HG03442 (cell line): Measurements from ENCODE around the gene NCKIPSD.
"Not testable (repeated sequence)": the region's sequence is repeated elsewhere in the genome, so short reads cannot be mapped to it uniquely, and the experiment has no call there.

Source experiments
- ATAC-seq: cut with Tn5 transposase; IDR thresholded peaks from one replicate; pipeline ENCODE4 v1.9.1; 2021; ENCODE audit warnings: mild to moderate bottlenecking, moderate library complexity; ENCODE audit not compliant: unreplicated experiment

NCKIPSD gene

DNA sequence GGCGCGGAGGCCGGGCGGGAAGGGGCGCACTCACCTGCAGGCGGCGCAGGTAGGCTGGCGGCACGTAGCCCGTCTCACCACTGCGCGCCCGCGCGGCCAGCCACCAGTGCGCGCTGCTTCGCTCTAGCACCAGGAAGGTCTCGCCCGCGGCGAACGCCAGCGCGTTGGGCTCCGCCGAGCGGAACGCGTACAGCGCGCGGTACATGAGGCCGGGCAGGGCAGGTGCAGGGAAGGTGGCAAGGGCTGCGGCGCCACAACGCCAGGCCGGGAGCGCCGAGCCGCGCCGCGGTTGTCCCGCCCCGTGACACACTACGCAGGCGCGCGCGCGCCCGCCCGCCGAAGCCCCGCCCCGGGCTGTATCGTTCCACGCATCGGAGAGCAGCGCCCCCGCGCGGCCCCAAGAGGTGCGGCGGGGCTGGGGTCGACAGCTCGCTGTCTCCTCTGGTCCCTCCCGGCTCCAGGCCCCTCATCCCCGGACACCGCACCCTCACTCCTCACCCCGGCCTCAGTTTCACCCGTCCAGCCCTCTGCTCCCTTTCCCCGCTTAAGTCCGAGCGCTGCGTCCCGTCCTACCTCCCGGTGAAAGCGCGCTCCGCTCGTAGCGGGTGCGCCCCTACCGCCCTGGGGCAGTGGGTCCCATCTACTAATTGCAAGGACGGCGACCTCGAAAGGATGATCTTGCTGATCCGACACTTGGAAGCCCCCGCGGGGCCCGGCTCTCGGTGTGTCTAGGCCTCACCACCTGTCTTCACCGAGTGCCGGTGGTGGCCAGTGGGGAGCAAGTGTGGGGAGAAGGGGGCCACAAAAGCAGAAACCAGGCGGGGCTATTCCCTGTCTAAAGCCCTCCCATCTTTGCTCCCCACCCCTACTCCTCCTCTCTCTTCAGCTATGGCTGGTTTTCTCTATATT lies at the start of gene NCKIPSD:
Gene NCKIPSD (minus strand): TSS at position 313 of the 909 bp plus-strand sequence. CDS start 108 bp downstream, at position 205.
- peak; percentile 75 for ATAC-seq

DNA sequence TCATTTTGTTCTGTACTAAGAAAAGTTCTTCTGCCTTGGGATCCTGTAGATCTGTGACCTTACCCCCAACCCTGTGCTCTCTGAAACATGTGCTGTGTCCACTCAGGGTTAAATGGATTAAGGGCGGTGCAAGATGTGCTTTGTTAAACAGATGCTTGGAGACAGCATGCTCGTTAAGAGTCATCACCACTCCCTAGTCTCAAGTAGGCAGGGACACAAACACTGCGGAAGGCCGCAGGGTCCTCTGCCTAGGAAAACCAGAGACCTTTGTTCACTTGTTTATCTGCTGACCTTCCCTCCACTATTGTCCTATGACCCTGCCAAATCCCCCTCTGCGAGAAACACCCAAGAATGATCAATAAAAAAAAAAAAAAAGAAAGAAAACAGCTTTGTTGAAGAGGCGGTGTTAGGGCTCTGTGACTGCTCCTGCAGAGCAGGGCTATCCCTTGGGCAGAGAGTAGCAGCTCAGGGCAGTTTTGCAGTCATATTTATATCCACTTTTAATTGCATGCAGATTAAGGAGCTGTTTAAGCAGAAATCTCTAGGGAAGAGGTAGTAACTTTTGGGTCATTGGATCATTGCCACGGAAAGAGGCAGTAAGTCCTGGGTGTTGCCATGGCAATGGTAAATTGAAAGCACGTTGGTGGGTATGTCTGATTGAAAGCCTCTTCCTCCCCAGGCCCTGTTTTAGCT lies 49.5 kb upstream of the NCKIPSD start:
- not testable (repeated sequence) for ATAC-seq

GRCh38 chr3:48734541-48734940 lies 48.8 kb upstream of the NCKIPSD start:
- not testable (repeated sequence) for ATAC-seq

GRCh38 chr3:48733752-48734518 lies 48.2 kb upstream of the NCKIPSD start:
- ATAC-seq: not testable (repeated sequence)

GRCh38 chr3:48727511-48727910 lies 41.8 kb upstream of the NCKIPSD start:
- ATAC-seq: no peak

GRCh38 chr3:48725185-48725855 lies 39.6 kb upstream of the NCKIPSD start:
- ATAC-seq: not testable (repeated sequence)

DNA sequence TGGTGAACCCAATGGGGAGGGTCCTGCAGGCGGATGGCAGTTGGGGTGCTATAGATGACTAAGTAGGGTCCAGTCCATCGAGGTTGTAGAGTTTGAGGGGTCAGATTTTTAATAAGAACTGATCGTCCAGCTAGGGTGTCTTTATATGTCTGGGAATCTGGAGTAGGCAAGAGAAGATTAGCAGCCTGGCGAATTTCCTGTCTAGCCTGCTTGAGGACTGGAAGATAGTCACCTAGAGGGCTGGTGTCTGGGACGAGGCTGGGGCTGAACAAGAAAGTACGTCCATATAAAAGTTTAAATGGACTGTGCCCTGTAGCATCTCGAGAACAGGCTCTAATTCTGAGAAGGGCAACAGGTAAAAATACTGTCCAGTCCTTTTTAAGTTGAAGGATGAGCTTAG lies 38.0 kb upstream of the NCKIPSD start:
- no peak for ATAC-seq

DNA sequence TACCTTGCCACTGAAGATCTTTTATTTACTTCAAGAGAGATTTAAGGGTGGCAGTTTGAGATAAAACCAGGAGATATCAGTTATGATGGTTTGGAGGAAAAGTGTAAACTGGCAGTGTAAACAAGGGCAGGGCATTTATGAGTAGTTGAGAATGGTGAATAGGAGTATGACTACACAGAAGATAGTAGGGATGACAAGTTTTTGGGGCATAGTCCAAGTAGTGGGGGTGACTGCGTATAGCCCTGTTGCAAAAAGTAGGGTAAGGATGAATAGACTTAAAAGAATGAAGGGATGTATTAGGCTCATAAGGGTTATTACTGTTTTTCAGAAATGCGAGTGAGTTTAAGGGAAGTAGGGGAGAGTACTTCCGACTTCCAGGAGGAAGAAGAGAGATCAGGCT lies 37.6 kb upstream of the NCKIPSD start:
- not testable (repeated sequence) for ATAC-seq

GRCh38 chr3:48716982-48717746 lies 31.4 kb upstream of the NCKIPSD start, which contains the start of gene IP6K2:
Gene IP6K2, minus strand, starts transcription at chr3:48717221. Its CDS starts 21,930 bp downstream, at chr3:48695291.
- peak; percentile 96 for ATAC-seq

DNA sequence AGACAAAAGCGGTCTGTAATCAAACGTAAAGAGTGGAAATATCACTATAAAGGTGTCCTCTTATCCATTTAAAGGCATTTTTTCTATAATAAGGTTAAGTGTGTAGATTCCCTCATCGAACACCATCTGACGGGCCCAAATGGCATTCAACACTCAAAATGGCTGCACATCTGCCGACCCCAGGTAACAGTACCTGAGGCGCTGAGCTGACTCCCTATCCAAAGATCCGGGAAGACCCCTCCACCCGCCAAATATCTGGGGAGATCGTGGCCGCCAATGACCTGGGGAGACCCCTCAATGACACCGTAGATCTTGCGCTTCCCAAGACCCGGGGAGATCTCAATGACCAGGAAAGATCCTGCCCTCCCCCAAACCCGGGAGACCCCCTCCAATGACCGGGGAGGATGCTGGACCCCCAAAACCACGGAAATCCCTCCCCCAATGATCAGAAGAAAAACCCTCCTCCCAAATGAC lies 30.8 kb upstream of the NCKIPSD start:
- no peak for ATAC-seq

DNA sequence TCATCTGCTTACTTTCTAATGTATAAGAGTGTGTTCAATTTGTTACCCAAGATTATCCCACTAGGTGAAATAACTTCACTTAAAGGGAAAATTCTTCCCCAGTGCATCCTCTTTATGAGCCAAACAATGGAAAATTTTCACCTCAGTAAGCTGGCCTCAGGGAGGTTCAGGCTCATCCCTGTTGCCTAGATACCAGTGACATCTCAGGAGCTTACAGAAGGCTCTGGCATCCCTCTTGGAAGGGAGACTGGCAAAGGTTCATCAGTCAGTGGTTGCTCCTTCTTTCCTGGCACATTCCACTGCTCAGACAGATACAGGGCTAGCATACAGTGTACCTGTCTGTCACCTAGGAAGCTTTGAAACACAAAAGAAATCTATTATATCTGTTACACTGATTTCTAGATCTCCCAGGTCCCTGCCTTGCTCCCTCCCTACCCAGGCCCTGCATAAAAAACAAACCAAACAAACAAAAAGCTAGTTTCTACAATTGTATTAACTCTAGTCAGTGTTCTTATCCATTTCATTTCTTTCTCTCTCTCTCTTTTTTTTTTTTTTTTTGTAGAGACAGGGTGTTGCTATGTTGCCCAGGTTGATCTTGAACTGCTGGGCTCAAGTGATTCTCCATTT lies 29.6 kb upstream of the NCKIPSD start:
- no peak for ATAC-seq

DNA sequence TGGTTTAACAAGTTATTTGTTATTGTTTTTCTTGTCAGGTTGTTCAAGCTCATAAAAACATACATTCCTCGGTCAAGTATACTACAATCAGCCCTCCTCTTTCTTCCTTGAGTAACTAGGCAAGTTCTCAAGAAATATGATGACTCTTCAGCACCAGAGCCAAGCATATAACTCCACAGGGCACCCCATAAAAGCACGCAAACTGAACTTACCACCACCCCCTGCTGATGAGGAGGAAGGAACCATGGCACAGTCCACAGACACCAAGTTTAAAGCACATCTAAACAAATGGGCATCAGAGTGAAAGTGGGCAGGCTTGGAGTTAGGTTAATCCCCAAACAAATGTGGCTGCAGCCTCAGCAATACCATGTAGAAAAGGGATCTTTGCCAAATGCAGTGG lies 26.0 kb upstream of the NCKIPSD start:
- ATAC-seq: no peak

- ATAC-seq: no peak
Observed at GRCh38 chr3:48709051-48709461, 23.3 kb upstream of the NCKIPSD start.

- ATAC-seq: no peak
Observed at GRCh38 chr3:48708481-48708889, 22.8 kb upstream of the NCKIPSD start.

- ATAC-seq: no peak
Observed at GRCh38 chr3:48707157-48707556, 21.4 kb upstream of the NCKIPSD start.

GRCh38 chr3:48702320-48702920 lies 16.7 kb upstream of the NCKIPSD start:
- no peak for ATAC-seq

GRCh38 chr3:48700731-48701405 lies 15.2 kb upstream of the NCKIPSD start:
- ATAC-seq: no peak

- no peak for ATAC-seq
Observed at GRCh38 chr3:48698891-48699290, 13.2 kb upstream of the NCKIPSD start.
